GM12878 (cell line): ENCODE measurements around the gene RFFL. TPM values are rescaled to one million over a fixed set of nuclear protein-coding genes. Genes with fewer than 3 reads are reported as not detected.

Experiments
- CBX5 ChIP-seq: sonication (generic); IDR thresholded peaks from 2 replicates; pipeline ENCODE4 v1.6.1; 2016; ENCODE audit warnings: low read depth, moderate library complexity, mild to moderate bottlenecking, inconsistent platforms
- CEBPB ChIP-seq, 2 experiments: fragments of 150-350 bp in 1 of 2; IDR thresholded peaks; 2 replicates each; pipeline ENCODE4 v1.6.1; 2012 to 2014; ENCODE audit warnings: low read depth in 2 of 2, low read length in 2 of 2, borderline replicate concordance in 1 of 2, inconsistent platforms in 1 of 2
- CHD2 ChIP-seq: IDR thresholded peaks from 2 replicates; pipeline ENCODE4 v1.6.1; 2011; ENCODE audit warnings: low read depth, low read length, improper control_type of control experiment, borderline replicate concordance
- KDM1A ChIP-seq: fragments of 200-600 bp; sonication (generic); IDR thresholded peaks from 2 replicates; pipeline ENCODE4 v1.6.1; 2016; ENCODE audit warnings: borderline replicate concordance
- MLLT1 ChIP-seq: fragments of 450-650 bp; IDR thresholded peaks from 2 replicates; pipeline ENCODE4 v1.6.1; 2016; ENCODE audit warnings: mild to moderate bottlenecking
- MYC ChIP-seq: IDR thresholded peaks from 2 replicates; pipeline ENCODE4 v1.6.1; 2011; ENCODE audit warnings: mild to moderate bottlenecking, low read length, moderate library complexity, inconsistent platforms; ENCODE audit not compliant: insufficient read depth, insufficient replicate concordance, insufficient read length, severe bottlenecking
- RELB ChIP-seq: fragments of 450-650 bp; IDR thresholded peaks from 2 replicates; pipeline ENCODE4 v1.6.1; 2017; ENCODE audit warnings: low read depth, mild to moderate bottlenecking, moderate library complexity
- RFX5 ChIP-seq: IDR thresholded peaks from 2 replicates; pipeline ENCODE4 v1.6.1; 2011; ENCODE audit warnings: low read depth, low read length, improper control_type of control experiment
- SMARCA5 ChIP-seq: fragments of 450-650 bp; IDR thresholded peaks from 2 replicates; pipeline ENCODE4 v1.6.1; 2017; ENCODE audit warnings: mild to moderate bottlenecking
- TCF3 ChIP-seq: IDR thresholded peaks from 2 replicates; pipeline ENCODE4 v1.6.1; 2012; ENCODE audit warnings: low read depth, mild to moderate bottlenecking, low read length, borderline replicate concordance; ENCODE audit not compliant: insufficient read depth
- ZNF207 ChIP-seq: fragments of 450-650 bp; IDR thresholded peaks from 2 replicates; pipeline ENCODE4 v1.6.1; 2014; ENCODE audit warnings: antibody characterized with exemption, mild to moderate bottlenecking, borderline replicate concordance
- polyA plus RNA-seq, 11 experiments: library from polyadenylated mRNA; depleted of rRNA in 4 of 11; unstranded in 6 of 11; stranded (reverse) in 5 of 11; fragments of >200 nt; fragmentation: Nextera tagmentation in 4 of 11; fragmentation: Illumina TruSeq in 1 of 11; extraction: Ambion mirVana in 4 of 11; extraction: Trizol in 1 of 11; gene quantifications; 1 replicate in 1 of 11; 2 replicates in 10 of 11; pipeline versions ENCODE4 v1.2.1 to v1.2.3, GENCODE V29; 2011 to 2016; ENCODE audit warnings: inconsistent platforms in 2 of 11, missing spikeins in 2 of 11, low read depth in 1 of 11
- total RNA-seq, 4 experiments: library from RNA; depleted of rRNA in 3 of 4; stranded (reverse); fragments of >200 nt in 3 of 4; fragmentation: Illumina TruSeq in 1 of 4; extraction: Trizol in 1 of 4; gene quantifications; 2 replicates each; pipeline versions ENCODE4 v1.2.1 to v1.2.3, GENCODE V29; 2013 to 2021
- TF ChIP-seq, protein P1 (sequence below): fragments of 450-650 bp; IDR thresholded peaks from 2 replicates; pipeline ENCODE4 v1.6.1; 2017; ENCODE audit warnings: antibody characterized with exemption, mild to moderate bottlenecking, moderate library complexity
- TF ChIP-seq, protein P2 (sequence below): IDR thresholded peaks from 2 replicates; pipeline ENCODE4 v1.6.1; 2012; ENCODE audit warnings: low read depth, low read length, improper control_type of control experiment
- TF ChIP-seq, protein P3 (sequence below), 3 experiments: IDR thresholded peaks in 2 of 3; conservative IDR thresholded peaks in 1 of 3; 2 replicates each; pipeline ENCODE4 v1.5.1; 2011; ENCODE audit warnings: low read depth in 3 of 3, low read length in 3 of 3, mild to moderate bottlenecking in 3 of 3, control low read depth in 2 of 3, moderate library complexity in 2 of 3, inconsistent platforms in 1 of 3, mixed read lengths in 1 of 3; ENCODE audit not compliant: control insufficient read depth in 2 of 3, insufficient read depth in 1 of 3; ENCODE audit errors: extremely low read depth in 1 of 3
- TF ChIP-seq, protein P4 (sequence below): IDR thresholded peaks from 2 replicates; pipeline ENCODE4 v1.6.1; 2011; ENCODE audit warnings: borderline replicate concordance, low read depth, mild to moderate bottlenecking, moderate library complexity, low read length; ENCODE audit not compliant: insufficient read depth, poor library complexity, severe bottlenecking

The RFFL gene
- total and polyA plus RNA-seq, 10 of the 15 experiments (the other 5 are each of a cell fraction or from before 2014, with no cell fraction given), result 4.7 to 56.1 (median 26.9) TPM

- TF ChIP-seq KDM1A, result no peak
- TF ChIP-seq, protein P1, sequence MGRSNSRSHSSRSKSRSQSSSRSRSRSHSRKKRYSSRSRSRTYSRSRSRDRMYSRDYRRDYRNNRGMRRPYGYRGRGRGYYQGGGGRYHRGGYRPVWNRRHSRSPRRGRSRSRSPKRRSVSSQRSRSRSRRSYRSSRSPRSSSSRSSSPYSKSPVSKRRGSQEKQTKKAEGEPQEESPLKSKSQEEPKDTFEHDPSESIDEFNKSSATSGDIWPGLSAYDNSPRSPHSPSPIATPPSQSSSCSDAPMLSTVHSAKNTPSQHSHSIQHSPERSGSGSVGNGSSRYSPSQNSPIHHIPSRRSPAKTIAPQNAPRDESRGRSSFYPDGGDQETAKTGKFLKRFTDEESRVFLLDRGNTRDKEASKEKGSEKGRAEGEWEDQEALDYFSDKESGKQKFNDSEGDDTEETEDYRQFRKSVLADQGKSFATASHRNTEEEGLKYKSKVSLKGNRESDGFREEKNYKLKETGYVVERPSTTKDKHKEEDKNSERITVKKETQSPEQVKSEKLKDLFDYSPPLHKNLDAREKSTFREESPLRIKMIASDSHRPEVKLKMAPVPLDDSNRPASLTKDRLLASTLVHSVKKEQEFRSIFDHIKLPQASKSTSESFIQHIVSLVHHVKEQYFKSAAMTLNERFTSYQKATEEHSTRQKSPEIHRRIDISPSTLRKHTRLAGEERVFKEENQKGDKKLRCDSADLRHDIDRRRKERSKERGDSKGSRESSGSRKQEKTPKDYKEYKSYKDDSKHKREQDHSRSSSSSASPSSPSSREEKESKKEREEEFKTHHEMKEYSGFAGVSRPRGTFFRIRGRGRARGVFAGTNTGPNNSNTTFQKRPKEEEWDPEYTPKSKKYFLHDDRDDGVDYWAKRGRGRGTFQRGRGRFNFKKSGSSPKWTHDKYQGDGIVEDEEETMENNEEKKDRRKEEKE, result 0 out of 2 replicates have a peak, but pooled peaks have one; percentile 52
- no peak for TF ChIP-seq MYC
- TF ChIP-seq, protein P2, sequence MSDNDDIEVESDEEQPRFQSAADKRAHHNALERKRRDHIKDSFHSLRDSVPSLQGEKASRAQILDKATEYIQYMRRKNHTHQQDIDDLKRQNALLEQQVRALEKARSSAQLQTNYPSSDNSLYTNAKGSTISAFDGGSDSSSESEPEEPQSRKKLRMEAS, result peak; percentile 68; the same call in 1 of the 2 replicates
- TF ChIP-seq CHD2, result peak; percentile 61
- peak; percentile 62; the same call in 1 of the 2 replicates for TF ChIP-seq TCF3
- no peak for TF ChIP-seq CEBPB (IDR thresholded peaks at IDR 0.05; ENCODE audit: borderline replicate concordance in 1 of 2, low read depth in 2 of 2, low read length in 2 of 2)
- peak; percentile 57; the same call in 1 of the 2 replicates for TF ChIP-seq CBX5
- TF ChIP-seq, protein P3, sequence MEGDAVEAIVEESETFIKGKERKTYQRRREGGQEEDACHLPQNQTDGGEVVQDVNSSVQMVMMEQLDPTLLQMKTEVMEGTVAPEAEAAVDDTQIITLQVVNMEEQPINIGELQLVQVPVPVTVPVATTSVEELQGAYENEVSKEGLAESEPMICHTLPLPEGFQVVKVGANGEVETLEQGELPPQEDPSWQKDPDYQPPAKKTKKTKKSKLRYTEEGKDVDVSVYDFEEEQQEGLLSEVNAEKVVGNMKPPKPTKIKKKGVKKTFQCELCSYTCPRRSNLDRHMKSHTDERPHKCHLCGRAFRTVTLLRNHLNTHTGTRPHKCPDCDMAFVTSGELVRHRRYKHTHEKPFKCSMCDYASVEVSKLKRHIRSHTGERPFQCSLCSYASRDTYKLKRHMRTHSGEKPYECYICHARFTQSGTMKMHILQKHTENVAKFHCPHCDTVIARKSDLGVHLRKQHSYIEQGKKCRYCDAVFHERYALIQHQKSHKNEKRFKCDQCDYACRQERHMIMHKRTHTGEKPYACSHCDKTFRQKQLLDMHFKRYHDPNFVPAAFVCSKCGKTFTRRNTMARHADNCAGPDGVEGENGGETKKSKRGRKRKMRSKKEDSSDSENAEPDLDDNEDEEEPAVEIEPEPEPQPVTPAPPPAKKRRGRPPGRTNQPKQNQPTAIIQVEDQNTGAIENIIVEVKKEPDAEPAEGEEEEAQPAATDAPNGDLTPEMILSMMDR (IDR thresholded peaks at IDR 0.05 in 2 of 3, conservative IDR thresholded peaks at IDR 0.05 in 1 of 3; ENCODE audit: control insufficient read depth in 2 of 3, extremely low read depth in 1 of 3, insufficient read depth in 1 of 3, low read depth in 3 of 3, low read length in 3 of 3), result peak; percentile 70 to 84 (median 76); a peak in 5 of 6 replicates
- TF ChIP-seq, protein P4, sequence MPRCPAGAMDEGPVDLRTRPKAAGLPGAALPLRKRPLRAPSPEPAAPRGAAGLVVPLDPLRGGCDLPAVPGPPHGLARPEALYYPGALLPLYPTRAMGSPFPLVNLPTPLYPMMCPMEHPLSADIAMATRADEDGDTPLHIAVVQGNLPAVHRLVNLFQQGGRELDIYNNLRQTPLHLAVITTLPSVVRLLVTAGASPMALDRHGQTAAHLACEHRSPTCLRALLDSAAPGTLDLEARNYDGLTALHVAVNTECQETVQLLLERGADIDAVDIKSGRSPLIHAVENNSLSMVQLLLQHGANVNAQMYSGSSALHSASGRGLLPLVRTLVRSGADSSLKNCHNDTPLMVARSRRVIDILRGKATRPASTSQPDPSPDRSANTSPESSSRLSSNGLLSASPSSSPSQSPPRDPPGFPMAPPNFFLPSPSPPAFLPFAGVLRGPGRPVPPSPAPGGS, result peak; percentile 88
- 0 out of 2 replicates have a peak, but pooled peaks have one; percentile 7 for TF ChIP-seq RFX5
- peak; percentile 62; the same call in 1 of the 2 replicates for TF ChIP-seq ZNF207
- peak; percentile 8; the same call in 1 of the 2 replicates for TF ChIP-seq RELB
- TF ChIP-seq MLLT1, result no peak
- TF ChIP-seq SMARCA5, result peak; percentile 93
Observed at GRCh38 chr17:35088881-35089585, 25.5 kb upstream of the RFFL start (continued).
